GM21360 (cell line): ENCODE measurements around the gene OR13C2.
"Not testable (repeated sequence)": the region's sequence is repeated elsewhere in the genome, so short reads cannot be mapped to it uniquely, and the experiment has no call there.

Experiments used
- ATAC-seq: cut with Tn5 transposase; IDR thresholded peaks from one replicate; pipeline ENCODE4 v1.9.1; 2021; ENCODE audit warnings: mild to moderate bottlenecking, moderate library complexity; ENCODE audit not compliant: unreplicated experiment

The OR13C2 gene, protein sequence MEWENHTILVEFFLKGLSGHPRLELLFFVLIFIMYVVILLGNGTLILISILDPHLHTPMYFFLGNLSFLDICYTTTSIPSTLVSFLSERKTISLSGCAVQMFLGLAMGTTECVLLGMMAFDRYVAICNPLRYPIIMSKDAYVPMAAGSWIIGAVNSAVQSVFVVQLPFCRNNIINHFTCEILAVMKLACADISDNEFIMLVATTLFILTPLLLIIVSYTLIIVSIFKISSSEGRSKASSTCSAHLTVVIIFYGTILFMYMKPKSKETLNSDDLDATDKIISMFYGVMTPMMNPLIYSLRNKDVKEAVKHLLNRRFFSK

DNA sequence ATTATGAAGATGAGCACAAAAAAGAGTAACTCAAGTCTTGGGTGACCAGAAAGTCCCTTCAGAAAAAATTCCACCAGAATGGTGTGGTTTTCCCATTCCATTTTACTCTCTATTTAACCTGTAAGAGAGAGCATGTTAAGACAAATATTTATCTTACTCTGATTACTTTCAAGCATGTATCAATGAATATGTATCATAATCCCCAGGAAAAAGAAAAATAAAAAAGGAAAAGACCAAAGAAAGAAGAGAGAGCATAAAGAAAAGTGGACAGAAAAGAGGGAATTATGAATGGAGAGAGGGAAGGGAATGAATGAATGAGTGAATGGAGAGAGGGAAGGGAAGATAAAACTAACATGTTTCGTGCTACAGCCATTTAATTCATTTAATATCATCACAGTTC is at the start of gene OR13C2:
Gene OR13C2, minus strand, starts transcription at position 101 of the 400 bp plus-strand sequence. Its CDS starts 0 bp downstream, at position 101.
- ATAC-seq, result not testable (repeated sequence)

DNA sequence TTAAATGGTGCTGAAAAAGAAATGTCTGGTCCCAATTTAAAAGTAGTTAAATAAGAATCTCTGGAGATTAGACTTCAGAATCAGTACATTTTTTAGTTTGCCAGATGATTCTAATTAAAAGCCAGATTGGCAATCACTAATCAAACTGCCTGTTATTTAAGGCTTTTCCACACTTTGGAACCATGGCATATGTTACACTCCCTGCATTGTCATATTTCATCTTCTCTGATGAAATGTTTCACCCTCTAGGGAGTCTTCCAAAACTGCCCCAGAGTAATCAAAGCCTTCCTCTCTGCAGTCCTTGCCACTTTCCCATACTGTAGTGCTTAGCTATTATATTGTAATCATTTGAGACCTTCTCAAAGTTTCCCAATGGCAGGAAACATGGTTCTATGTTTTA is 30.0 kb upstream of the OR13C2 start:
- no peak for ATAC-seq

DNA sequence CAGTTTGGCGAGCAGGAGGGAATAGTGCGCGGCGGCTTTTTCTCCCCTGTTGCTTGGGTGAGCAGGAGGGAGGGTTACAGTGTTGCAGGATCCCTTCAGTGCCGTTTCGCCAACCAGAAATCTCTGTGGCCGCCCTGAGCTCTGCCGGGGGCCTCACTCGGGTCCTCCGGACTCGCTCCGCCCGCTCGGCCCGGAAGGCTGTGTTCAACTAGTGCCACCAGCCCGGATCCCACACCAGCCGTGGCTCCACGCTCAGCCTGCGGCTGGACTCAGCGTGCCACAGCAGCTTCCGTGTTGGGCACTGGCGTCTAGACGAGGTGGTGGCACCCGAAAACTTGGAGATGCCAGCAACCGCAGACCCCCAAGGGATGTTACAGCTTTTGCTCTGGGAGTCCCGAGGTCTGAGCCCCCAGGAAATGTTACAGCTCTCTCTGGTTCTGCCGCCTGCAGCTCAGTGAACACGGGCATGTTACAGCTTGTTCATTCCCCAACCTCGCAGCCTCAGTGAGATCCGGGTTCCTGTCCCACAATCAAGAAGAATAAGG is 28.6 kb upstream of the OR13C2 start:
- no peak for ATAC-seq

DNA sequence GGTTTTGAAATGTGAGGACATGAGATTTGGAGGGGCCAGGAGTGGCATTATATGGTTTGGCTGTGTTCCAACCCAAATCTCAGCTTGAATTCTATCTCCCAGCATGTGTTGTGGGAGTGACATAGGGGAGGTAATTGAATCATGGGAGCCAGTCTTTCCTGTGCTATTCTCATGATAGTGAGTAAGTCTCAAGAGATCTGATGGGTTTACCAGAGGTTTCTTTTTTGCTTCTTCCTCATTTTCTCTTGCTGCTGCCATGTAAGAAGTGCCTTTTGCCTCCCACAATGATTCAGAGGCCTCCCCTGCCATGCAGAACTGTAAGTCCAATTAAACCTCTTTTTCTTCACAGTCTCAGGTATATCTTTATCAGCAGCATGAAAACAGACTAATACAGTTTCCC is 20.5 kb upstream of the OR13C2 start:
- not testable (repeated sequence) for ATAC-seq

DNA sequence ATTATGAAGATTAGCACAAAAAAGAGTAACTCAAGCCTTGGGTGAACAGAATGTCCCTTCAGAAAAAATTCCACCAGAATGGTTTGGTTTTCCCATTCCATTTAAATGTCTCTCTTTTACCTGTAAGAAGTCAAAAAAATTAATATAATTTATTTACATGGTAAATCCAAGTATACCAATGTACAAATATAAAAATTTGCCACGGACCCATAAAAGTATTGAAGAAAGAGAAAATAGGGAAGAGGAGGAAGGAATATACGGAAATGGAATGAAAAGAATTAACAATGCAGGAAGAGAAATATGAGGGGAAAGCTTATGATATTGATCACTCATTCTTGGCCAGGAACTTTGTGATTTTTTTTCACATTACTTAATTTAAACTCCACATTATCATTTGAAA is 12.7 kb upstream of the OR13C2 start, which contains the start of gene OR13C9:
Gene OR13C9, minus strand, starts transcription at position 101 of the 400 bp plus-strand sequence. Its CDS starts 0 bp downstream, at position 101.
- ATAC-seq, result no peak

DNA sequence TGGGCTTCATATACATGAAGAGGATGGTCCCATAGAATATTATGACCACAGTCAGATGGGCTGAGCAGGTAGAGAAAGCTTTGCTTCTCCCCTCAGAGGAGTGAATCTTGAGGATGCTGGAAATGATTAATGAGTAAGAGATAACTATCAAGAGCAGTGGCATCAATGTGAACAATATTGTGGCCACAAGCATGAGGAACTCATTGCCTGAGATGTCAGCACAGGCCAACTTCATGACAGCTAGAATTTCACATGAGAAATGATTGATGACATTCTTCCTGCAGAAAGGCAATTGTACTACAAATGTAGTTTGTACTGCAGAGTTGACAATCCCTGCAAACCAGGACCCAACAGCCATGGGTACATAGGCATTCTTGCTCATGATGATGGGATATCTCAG is 12.0 kb upstream of the OR13C2 start:
- no peak for ATAC-seq

DNA sequence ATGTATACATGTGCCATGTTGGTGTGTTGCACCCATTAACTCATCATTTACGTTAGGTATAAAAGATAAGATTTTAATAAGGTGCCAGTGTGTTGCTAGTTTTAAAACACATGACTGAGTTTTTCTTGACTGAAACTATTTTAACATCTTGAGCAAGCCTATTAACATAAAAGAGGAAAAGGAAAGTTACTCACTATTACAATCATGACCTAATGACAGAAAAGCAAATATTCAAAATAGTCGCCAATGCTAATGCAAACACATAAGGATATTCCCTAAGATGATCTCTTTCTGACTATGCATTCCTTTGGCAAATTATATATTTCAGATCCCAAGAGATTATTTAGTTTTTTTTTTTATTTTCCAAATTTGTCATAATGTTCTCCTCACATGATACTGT is 5.8 kb upstream of the OR13C2 start:
- no peak for ATAC-seq

DNA sequence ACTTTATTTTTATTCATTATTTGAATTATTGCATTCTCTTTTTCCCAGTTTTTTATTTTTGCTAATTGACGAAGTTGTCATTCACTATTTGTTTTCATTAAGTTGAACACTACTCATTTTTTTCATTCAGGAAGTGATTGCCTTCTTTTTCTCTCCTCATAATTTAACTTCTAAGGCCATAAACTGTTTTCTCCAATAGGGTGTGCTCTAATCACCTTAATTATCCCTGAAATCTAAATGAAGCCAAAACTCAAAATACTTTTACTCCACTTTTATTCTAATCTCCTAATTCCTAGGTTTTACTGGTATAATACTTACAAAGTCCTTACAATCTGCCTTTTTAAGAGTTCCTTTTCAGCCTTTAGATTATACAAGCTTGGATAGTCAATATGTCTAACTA is 2.9 kb upstream of the OR13C2 start:
- ATAC-seq, result no peak

DNA sequence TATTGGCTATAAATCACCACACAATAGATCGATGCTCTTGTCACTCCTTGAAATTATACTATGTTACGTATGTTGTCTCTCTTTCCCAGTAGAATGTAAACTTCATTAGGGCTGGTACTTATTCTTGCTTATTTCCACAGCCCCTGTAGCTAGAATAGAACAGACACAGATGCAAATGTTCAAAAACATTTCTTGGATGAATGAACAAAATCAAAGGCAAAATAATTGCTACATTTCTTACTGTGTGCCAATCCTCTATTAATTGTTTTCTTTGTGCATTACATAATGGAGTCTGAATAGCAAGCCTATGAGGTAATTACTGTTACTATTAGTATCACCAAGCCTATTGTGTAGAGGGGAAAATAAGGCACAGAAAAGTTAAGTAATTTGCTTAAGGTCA is 725 bp upstream of the OR13C2 start:
- no peak for ATAC-seq

DNA sequence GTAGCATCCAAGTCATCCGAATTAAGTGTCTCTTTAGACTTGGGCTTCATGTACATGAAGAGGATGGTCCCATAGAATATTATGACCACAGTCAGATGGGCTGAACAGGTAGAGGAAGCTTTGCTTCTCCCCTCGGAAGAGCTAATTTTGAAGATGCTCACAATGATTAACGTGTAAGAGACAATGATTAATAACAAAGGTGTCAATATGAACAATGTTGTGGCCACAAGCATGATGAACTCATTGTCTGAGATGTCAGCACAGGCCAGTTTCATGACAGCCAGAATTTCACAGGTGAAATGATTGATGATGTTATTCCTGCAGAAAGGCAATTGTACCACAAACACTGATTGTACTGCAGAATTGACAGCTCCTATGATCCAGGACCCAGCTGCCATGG is 626 bp downstream of the OR13C2 start:
- no peak for ATAC-seq

DNA sequence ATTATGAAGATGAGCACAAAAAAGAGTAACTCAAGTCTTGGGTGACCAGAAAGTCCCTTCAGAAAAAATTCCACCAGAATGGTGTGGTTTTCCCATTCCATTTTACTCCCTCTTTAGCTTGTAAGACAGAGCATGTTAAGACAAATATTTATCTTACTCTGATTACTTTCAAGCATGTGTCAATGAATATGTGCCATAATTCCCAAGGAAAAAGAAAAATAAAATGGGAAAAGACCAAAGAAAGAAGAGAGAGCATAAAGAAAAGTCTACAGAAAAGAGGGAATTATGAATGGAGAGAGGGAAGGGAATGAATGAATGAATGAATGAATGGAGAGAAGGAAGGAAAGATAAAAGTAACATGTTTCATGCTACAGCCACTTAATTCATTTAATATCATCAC is 6.1 kb downstream of the OR13C2 start, which contains the start of gene OR13C5:
Gene OR13C5, minus strand, starts transcription at position 101 of the 400 bp plus-strand sequence. Its CDS starts 0 bp downstream, at position 101.
- not testable (repeated sequence) for ATAC-seq

DNA sequence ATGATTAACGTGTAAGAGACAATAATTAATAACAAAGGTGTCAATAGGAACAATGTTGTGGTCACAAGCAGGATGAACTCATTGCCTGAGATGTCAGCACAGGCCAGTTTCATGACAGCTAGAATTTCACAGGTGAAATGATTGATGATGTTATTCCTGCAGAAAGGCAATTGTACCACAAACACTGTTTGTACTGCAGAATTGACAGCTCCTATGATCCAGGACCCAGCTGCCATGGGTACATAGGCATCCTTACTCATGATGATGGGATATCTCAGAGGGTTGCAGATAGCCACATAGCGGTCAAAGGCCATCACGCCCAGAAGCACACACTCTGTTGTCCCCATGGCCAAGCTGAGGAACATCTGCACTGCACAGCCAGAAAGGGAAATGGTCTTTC is 6.7 kb downstream of the OR13C2 start:
- ATAC-seq, result not testable (repeated sequence)

DNA sequence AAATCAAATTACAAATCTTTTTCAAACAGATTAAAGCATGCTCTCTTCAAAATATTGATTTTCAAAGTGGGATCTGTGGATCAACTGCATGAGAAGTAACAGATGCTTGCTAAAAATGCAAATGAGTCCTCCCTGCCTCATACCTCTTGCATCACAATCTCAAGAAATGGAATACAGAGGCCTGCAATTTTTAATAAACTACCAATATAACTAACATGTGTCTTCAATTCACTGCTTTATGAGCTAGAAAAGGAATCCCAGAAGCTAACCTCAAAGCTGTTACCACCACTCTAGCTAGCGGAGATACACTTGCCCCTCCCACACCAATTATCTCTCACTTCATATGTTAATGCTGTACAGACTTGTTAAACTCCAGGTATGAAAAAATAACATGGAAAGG is 15.8 kb downstream of the OR13C2 start:
- no peak for ATAC-seq

DNA sequence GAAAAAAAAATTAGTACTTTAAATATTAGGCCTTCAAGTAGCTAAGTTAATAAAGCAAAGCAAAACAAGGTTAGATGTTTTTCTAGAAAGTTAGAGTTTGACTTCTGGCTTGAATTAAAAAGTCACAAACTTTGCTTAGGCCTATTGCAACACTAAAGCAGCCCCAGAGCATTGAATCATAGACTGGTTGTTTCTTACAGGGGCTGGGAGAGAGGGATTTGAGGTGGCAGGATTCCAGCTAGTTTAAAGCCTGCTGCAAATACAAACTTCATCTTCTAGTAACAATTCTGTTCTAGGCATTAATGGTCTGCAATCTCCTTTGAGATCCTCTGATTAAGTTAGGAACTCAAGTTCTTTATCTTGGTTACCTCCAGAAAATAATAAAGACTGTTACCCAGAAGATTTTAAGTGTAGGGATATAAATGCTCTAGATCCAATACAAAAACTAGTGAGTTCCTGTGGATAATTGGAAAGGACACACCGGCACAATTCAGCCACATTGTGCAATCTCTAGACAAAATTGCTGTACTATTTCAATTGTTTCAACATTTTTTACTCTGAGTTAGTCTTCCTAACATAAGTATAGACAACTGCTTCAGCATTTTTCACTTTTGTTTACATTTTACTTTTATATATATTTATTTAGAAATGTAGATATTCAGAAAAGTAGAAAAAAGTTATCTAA is 18.8 kb downstream of the OR13C2 start:
- no peak for ATAC-seq

DNA sequence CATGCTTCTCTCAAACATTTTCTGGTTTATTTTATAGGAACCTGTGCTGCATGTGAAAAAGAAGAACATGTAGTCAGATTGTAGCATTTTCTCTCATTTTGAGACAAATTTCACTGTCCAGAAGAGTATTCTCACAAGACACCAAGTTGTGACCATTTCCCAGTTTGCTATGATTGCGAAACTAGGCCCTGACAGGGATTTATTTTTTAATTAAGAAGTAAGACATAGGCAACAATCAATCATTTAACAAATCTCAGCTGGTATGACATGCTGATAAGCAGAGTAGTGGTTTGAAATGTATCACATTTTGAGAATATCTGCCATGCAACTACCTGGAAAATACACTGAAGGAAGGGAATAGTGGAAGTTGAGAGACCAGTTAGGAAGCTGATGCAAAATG is 24.9 kb downstream of the OR13C2 start:
- ATAC-seq, result no peak

DNA sequence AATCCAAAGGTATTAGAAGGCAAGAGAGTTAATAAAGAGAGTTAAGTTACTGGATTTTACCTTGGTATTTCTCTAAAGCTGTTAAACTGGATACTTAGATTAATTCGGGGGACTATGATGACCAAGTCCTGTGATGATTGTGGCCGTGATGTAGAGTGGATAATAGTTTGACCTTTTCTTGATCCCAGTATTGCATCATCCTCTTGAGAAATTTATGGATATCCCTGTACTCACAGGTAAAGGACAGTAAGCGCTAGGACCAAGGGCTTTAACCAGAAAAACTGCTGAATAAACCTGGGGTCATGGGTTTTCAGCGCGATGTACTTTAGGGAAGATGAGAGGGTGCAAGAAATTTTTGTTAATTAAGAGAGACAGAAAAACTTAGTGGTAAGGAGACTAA is 28.2 kb downstream of the OR13C2 start:
- ATAC-seq, result no peak

DNA sequence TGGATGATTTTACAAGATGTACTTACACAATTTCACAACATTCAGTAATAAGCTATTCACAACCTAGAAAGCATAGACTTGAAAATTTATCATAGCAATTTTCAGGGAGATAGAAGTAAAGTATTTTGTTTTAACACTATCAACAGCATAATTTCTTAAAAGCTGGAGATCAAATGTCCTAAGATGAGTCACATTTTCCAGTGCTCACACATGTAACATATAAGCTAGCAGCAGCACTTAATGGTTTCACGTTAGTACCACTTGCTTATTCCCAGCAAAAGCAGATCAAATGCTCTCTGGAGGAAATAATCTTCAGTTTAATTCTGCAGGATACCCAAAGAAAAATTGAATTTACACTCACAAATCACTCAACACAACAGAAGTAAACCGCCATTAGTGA is 30.0 kb downstream of the OR13C2 start:
- ATAC-seq, result no peak

DNA sequence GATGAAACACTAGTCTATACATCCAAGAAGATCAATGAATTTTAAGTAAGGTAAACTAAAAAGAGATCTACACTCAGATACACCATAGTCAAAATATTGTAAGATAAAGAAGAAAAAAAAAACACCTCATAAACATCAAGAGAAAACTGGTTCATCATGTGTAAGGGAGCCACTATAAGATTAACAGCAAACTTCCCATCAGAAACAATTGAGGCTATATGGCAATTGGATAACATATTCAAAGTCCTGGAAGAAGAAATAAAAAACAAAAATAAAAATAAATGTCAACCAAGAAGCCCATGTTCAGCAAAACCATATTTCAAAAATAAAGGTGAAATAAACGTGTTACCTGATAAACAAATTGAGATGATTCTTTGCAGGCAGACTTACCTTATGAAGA is 32.8 kb downstream of the OR13C2 start:
- no peak for ATAC-seq

DNA sequence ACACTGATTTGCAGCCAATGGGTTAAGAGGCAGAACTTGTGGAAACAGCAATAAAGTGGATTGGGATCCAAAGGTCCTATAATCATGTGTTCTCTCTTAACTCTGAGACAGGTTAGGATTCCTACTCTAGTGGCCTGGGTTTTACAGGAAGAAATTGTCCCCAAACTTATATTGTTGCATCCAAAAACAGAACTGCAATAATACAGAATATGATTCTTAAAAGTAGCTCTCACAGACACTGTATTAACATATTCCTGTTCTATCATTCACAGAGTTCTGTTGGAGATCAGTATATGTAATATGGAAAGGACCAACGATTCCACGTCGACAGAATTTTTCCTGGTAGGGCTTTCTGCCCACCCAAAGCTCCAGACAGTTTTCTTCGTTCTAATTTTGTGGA is 36.6 kb downstream of the OR13C2 start, which contains the start of gene OR13C8:
Gene OR13C8, plus strand, starts transcription at position 301 of the 400 bp plus-strand sequence. Its CDS starts 0 bp downstream, at position 301.
- ATAC-seq, result no peak

DNA sequence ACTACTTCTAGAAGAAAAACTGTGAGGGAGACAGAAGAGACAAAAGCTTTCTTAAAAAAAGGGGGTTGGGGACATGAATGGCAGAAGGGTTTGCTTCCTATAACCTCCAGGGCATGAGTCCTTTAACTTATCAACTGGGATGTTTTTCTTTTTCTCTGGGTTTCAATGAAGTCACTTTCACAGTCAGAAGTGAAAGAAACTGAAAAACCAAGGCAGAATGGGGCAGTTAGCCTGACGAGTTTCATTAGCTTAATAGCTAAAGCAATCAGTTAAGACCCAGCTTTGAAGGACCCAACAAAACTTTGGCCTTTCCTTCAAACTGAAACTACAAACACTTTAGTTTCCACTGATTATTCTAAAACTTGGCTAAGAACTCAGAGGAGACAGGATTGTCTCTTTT is 41.1 kb downstream of the OR13C2 start:
- no peak for ATAC-seq

DNA sequence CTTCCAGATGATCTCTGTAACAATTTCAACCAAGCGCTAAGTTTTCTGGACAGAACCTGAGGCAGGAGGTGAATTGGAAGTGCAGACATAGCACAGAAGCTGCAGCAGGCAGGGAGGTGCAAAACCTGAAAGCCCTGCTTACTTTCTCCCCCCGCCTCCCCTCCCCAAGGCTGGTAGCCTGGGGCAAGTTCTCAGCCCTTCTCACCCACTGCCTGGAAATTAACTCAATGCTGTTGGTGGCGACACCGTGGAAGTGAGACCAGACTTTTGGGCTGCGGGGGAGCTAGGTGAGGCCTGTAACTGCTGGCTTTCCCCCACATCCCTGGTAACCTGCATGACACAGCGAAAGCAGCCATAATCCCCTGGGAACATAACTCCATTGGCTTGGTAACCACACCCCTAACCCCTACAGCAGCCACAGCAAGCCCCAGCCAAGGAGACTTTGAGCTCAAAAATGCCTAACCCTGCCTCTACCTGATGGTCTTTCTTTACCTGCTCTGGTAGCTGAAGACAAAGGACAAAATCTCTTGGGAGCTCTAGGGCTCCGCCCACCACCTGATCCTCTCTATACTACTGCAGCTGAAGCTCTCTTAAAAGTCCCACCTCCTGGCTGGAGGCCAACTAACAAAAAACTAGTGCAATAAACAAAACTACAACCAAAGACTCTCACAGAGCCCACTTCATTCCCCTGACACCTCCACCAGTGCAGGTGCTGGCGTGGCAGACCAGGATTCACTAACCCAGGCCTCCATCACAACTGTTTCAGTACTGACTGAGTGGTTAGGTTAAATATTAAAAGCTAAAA is 48.4 kb downstream of the OR13C2 start:
- ATAC-seq, result no peak
